NCI-H2196 (cell line): ENCODE measurements around the gene SOHLH1.

Experiments
- DNase-seq: peaks from one replicate; lab custom pipeline; 2025; ENCODE audit not compliant: unreplicated experiment; lab: John Stamatoyannopoulos, UW

SOHLH1 gene

DNA sequence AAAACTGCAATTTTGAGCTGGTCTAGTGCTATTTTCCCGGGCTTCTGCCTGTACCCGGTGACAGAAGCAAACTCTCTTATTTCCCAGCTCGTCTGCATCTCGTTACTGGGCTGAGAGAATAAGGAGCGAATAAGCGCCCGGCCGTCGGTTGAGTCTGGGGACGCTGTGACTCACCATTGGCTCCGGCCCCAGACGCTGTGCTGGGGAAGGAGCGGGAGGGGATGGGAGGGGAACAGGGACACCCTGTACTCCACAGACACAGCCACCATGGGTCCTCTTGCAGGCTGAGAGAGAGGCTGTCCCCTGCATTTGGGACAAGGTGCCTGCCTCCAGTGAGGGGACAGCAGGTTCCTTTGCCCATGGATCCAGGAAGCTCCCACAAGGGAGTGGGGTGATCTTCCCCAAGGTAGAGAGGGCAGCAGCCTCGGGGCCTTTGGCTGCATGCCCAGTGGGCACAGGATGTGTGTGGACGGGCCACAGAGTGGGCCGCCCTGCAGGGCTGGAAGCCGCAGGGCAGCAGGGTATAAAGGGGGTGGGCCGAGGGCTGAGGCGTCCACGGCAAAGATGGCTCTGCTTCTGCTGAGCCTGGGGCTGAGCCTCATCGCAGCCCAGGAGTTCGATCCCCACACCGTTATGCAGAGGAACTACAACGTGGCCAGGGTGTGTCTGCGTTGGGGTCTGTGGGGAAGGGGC, 36.4 kb downstream of the SOHLH1 start, which contains the start of gene LCN9:
Gene LCN9, plus strand, starts transcription at position 552 of the 693 bp plus-strand sequence. Its CDS starts 13 bp downstream, at position 565.
- DNase-seq = no peak

DNA sequence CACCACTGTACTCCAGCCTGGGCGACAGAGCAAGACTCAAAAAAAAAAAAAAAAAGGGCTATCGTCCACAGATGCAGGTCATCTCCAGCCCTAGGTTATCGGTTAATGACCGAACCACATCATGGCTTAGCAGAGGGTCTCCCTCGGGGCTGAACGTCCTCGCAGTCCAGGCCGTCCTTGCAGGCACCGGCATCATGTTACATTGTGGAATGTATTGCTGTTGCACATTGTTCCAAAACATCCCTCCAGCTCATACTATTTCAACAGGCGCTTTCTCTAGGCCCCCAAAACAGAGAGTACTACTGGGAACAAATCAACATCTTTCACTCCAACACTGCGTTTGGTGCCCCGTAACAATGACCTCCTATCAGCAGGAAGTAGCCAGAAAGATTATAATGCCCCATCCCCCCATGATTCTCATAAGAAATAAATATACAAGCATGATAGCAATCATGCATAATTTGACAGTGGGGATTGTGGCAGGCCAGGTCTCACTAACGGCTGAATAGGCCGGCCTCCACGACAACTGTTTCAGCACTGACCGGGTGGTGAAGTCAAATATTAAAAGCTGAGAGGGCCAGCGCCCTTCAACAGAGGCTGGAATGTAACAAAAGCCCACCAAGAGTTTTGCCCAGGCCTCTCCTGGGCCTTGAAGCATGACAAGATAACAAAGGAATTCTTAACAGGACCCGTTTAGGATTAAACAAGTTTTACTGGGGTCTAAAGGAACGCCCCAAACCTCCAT, 37.3 kb downstream of the SOHLH1 start:
- no peak for DNase-seq

DNA sequence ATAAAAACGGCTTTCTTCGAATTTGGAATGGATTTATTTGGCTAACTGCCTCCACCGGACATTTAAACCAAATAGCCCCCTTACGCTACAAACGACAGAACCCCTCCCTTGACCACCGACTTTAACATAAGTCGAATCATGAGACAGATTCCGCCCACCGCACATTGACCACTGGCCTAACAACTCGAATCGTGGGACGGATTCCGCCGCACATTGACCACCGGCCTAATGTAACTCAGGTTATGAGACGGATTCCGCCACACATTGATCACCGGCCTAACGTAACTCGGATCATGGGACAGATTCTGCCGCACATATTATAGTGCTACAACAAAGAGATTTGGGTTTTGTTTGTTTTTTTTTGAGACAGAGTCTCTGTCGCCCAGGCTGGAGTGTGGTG, 38.9 kb downstream of the SOHLH1 start:
- no peak for DNase-seq

DNA sequence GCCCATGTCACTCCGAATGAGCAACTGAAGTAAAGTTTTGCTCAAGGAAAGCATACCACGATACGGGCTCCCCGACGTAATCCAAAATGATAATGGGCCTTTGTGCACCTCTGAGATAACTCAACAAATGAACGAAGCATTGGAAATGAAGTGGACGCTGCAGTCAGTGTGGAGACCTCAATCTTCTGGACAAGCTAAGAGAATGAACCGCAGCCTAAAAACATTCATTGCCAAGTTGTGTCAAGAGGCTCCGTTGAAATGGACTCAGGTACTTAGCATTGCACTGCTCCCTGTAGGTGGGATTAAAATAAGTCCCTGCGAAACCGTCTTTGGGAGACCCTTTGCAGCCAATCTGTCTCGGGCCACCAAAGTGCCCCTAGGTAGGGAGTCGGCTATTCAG, 40.0 kb downstream of the SOHLH1 start:
- no peak for DNase-seq

DNA sequence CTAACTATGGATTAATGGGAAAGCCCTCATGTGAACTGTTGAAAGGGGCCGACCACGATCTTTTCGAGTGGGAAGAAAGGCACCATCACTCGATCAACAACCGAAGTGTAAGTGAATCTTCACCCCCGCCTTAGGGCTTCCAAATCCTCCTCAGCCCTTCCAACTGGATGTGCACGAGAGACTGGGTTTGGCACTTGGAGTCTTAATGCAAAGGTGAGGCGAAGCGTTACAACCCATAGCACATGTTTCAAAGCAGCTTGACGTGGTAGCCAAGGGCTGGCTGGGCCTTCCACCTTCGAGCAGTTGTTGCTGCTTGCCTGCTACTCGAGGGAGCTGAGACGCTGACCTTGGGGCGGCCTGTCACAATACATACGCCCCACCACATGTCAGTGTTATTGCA, 41.9 kb downstream of the SOHLH1 start:
- DNase-seq = no peak

DNA sequence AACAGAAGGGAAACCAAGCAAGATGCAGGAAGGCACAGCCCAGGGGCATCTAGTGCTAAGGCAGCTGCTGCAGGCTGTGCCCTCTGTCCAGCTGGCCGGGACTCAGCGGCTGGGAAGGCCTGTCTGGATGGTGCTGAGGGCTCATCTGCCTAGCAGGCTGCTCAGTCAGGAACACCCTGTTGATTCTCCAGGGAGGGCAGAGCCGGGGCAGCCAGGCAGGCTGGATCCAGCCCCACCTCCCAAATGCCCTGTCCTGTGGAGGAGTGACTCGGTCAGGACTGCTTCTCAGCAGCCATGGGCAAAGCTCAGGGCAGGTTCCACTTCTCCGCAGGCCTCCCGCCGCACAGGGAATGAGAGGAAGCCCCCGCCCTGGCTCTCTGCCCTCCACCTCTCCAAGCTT, 44.0 kb downstream of the SOHLH1 start:
- no peak for DNase-seq

DNA sequence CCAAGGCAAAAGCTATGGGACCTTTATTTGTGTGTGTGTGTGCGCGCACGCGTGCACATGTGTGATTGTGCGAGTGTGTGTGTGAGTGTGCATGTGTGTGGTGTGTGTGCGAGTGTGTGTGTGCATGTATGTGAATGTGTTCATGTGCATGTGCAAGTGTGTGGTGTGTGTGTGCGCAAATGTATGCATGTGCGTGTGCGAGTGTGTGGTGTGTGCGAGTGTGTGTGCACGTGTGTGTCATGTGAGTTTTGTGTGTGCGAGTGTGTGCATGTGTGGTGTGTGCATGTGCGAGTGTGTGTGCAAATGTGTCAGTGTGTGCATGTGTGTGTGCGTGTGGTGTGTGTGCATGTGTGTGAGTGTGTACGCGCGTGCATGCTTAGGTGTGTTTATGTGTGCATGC, 48.9 kb downstream of the SOHLH1 start:
- no peak for DNase-seq

DNA sequence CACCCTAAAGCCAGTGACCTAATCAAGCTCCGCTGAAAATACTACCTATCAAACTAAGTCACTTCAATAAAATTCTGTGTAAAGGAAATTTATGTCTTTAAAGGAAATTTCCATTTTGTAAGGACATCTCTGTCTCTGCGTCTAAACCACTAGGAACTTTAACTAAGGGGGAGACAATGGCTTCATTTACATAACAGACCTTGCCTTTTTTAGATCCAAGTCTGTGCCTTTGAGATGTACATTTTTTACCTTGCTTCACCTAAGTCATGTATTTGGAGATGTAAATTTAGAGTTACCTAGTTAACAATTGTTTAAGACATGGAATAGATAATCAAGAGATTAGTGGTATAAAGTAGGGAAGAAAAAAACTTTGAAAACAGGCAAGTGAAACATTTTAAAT, 49.8 kb downstream of the SOHLH1 start:
- DNase-seq = no peak

DNA sequence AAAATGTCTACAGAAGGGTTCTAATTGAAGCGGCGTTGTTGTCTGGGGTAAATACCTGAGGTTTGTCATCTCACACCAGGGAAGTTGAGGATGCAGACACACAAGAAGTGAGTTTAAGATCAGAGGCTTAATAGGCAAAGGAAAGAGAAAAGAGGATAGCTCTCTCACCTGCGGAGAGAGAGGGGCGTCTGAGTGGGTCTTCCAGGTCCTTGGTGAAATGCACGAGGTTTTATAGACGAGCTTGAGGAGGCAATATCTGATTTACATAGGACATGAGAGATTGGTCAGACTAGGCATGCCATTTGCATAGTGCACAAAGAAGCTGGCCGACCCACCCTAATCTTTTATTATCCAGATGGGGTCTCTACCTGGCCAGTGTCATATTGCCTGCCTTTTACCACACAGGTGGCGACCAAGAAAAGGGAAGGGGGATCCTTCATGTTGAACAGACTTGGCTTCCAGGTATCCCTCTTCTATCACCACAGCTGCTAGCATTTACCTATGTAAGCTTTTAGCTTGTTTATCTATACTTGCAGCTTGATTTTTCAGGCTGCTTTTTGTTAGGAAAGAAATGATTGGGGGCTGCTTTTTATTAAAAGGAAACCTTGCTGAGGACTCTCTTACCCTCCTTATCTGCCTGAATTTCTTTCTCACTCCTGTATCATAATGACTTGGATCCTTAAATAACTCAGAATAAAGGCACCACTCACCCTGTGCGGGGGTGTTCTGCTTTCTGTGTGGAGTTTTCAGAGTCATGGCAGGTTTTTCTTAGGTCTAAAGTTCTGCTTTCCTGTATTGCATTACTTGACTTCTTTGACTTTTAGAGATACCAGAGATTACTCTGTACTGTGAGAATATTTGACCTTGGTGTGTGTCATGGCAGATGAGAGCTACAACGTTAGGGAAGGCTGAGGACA, 50.5 kb downstream of the SOHLH1 start:
- DNase-seq = no peak

DNA sequence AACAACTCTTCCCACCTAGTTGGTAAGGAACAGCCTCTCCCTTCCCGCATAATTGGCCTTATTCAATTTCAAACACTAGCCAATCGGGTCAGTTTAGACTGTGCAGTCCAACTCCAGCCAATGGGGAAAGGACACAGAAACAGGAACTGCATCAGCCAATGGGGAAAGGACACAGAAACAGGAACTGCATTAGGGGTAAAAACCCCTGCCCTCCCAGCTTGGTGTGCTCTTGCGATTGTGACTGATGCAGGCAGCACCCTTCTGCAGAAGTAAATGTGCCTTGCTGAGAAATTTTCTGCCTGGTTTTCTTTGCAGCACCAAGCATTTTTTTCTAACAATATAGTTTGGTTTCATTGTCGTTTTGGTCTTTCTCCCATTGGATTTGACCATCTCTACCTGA, 51.4 kb downstream of the SOHLH1 start:
- no peak for DNase-seq

DNA sequence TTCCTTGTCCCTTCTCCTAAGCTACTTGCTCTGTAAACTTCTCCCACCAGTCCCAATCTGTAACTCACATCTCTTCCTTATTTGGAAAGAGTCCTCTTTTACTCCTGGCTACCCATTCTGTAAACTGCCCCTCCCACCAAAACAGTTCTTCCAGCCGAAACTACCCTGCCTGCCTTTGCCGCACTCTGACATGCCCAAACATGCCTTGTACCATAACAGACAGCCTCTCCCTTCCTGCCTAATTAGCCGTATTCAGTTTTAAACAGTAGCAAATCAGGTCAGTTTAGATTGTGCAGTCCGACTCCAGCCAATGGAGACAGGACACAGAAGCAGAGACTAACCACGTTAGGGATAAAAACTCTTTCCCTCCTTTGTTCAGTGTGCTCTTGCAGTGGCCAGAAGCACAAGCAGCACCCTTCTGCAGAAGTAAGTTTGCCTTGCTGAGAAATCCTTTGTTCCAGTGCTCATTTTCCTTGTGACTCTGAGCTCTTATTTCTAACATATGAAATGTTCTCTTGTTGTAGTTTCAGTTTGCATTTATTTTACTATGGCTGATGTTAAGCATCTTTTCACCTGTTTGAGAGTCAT, 54.6 kb downstream of the SOHLH1 start:
- no peak for DNase-seq
